ENCODE measurements around the gene ZNF699.

The ZNF699 gene

DNA sequence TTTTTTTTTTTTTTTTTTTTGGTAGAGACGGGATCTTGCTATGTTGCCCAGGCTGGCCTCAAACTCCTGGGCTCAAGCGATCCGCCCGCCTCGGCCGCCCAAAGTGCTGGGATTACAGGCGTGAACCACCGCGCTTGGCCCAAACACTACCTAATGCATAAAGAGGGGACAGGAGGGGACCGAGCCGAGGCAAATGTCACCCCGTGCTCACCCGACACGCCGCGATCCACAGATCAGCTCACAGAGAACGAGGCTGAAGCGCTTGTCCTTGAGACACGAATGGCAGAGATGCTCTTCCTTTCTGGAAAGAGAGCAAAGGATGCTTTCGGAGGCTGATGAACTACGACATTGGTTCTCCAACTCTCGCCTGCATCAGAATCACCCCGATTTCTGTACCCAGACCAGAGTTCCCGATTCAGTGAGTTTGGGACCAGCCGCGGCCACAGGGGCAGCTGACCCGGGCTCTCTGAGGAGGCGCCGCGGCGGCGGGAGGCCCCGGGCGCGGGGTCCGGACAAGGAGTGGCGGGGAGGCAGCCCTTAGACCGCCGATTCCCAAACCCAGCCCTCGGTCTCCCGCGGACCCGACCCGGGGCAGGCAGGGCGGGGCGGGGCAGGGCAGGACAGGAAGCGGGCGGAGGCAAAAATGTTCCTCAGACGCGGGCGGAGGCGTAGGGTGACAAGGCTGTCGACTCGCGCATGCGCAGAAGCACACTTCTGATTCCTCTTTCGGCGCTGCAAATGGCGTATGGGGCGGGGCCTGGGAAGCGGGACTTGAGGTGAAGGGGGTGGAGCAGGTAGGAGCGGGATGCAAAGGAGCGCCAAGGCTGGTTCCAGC lies at the start of gene ZNF699:
Gene ZNF699 (minus strand): TSS at position 700 of the 835 bp plus-strand sequence. CDS start 4,719 bp downstream, outside the sequence.
- peak within 1 kb of the TSS; percentile 97 for H3K4me3 ChIP-seq (ENCODE audit: low read depth, low read length)
- no peak for TF ChIP-seq CTCF (IDR thresholded peaks at IDR 0.05; ENCODE audit: insufficient read depth, low read depth, low read length, missing control alignments)
- peak; percentile 99 for DNase-seq (ENCODE audit: low read depth)

- no peak overlapping the region for H3K4me3 ChIP-seq (ENCODE audit: low read depth, low read length)
- DNase-seq (ENCODE audit: low read depth) = no peak
- no peak for TF ChIP-seq CTCF (IDR thresholded peaks at IDR 0.05; ENCODE audit: insufficient read depth, low read depth, low read length, missing control alignments)
Measured at GRCh38 chr19:9354651-9355050, 45.0 kb upstream of the ZNF699 start.

GRCh38 chr19:9353011-9353410 lies 43.4 kb upstream of the ZNF699 start:
- H3K4me3 ChIP-seq (ENCODE audit: low read depth, low read length) = no peak overlapping the region
- no peak for TF ChIP-seq CTCF (IDR thresholded peaks at IDR 0.05; ENCODE audit: insufficient read depth, low read depth, low read length, missing control alignments)
- DNase-seq (ENCODE audit: low read depth) = no peak

- DNase-seq (ENCODE audit: low read depth) = no peak
- no peak overlapping the region for H3K4me3 ChIP-seq (ENCODE audit: low read depth, low read length)
- no peak for TF ChIP-seq CTCF (IDR thresholded peaks at IDR 0.05; ENCODE audit: insufficient read depth, low read depth, low read length, missing control alignments)
Measured at GRCh38 chr19:9352505-9352904, 42.9 kb upstream of the ZNF699 start.

DNA sequence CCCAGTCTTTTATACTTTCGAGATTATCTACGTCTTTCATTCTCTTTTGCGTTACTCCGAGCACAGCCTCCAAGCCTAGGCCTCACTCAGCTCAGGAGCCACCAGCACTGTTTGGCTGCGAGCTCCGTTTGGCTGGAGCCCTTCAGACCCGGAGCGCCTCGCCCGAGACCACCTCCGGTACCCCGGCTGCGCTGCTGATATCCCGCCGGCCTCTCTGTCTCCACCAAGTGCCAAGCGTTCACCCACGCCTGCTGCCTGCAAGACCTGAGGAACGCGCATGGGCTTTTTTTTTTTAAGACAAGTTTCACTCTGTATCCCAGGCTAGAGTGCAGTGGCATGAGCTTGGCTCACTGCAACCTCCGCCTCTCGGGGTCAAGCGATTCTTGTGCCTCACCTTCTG lies 39.0 kb upstream of the ZNF699 start:
- no peak for TF ChIP-seq CTCF (IDR thresholded peaks at IDR 0.05; ENCODE audit: insufficient read depth, low read depth, low read length, missing control alignments)
- DNase-seq (ENCODE audit: low read depth) = no peak
- H3K4me3 ChIP-seq (ENCODE audit: low read depth, low read length) = no peak overlapping the region

- TF ChIP-seq CTCF (IDR thresholded peaks at IDR 0.05; ENCODE audit: insufficient read depth, low read depth, low read length, missing control alignments) = no peak
- H3K4me3 ChIP-seq (ENCODE audit: low read depth, low read length) = no peak overlapping the region
- DNase-seq (ENCODE audit: low read depth) = no peak
Measured at GRCh38 chr19:9348253-9348652, 38.6 kb upstream of the ZNF699 start.

- no peak for TF ChIP-seq CTCF (IDR thresholded peaks at IDR 0.05; ENCODE audit: insufficient read depth, low read depth, low read length, missing control alignments)
- H3K4me3 ChIP-seq (ENCODE audit: low read depth, low read length) = no peak overlapping the region
- no peak for DNase-seq (ENCODE audit: low read depth)
Measured at GRCh38 chr19:9345005-9345404, 35.4 kb upstream of the ZNF699 start.
